Psoas muscle (tissue), 8 donors: ENCODE results near the gene GPR176. TPM values are rescaled to one million over a fixed set of nuclear protein-coding genes. Genes with fewer than 3 reads are reported as not detected.

Experiments used
- ATAC-seq, 4 donors: fragments of 200-7000 bp; cut with Tn5 transposase; one replicate each; pipeline ENCODE4 v1.9.1; 2020; ENCODE audit warnings: moderate library complexity in 3 of 4, mild to moderate bottlenecking in 2 of 4
- DNase-seq, 2 donors: peaks; one replicate each; pipeline ENCODE4 v3.0.0-alpha.2; 2020
- H3K27ac ChIP-seq: fragments of 200-600 bp; one replicate; pipeline ENCODE4 v1.8.0; 2022
- H3K27me3 ChIP-seq, 3 donors: fragments of 200-600 bp in 1 of 3; one replicate each; pipeline versions ENCODE4 v1.6.1 to v1.8.0; 2013 to 2022; ENCODE audit warnings: low read length in 2 of 3, mild to moderate bottlenecking in 2 of 3, moderate library complexity in 1 of 3; ENCODE audit not compliant: insufficient read depth in 3 of 3
- H3K36me3 ChIP-seq, 2 donors: fragments of 200-600 bp in 1 of 2; one replicate each; pipeline versions ENCODE4 v1.6.1 to v1.8.0; 2013 to 2022; ENCODE audit warnings: low read depth in 1 of 2, mild to moderate bottlenecking in 1 of 2, moderate library complexity in 1 of 2; ENCODE audit not compliant: insufficient read depth in 1 of 2
- H3K4me1 ChIP-seq: fragments of 200-600 bp; one replicate; pipeline ENCODE4 v1.8.0; 2022
- H3K4me3 ChIP-seq: fragments of 200-600 bp; one replicate; pipeline ENCODE4 v1.8.0; 2022; ENCODE audit warnings: mild to moderate bottlenecking
- H3K9me3 ChIP-seq: fragments of 200-600 bp; one replicate; pipeline ENCODE4 v1.8.0; 2022
- WGBS, 3 donors: extraction: QIAGEN DNeasy Blood & Tissue Kit; methylation state at CpG; one replicate each; pipeline versions ENCODE4 v1.1.6 to v1.1.7; 2013; 5-methylcytosine and 5-hydroxymethylcytosine counted together
- intact Hi-C, 2 donors: fragments of 100-400 bp; cut with DNase I; formaldehyde crosslinking; loops; one replicate each; pipeline versions ENCODE4 v1.11.0 to v1.14.2; 2022
- long read RNA-seq, 2 donors: library from polyadenylated mRNA; unstranded; transcript quantifications; one replicate each; pipeline ENCODE4 v2.0.0, GENCODE V29; 2021
- polyA plus RNA-seq, 3 donors: library from polyadenylated mRNA; stranded (reverse); fragments of 200-250 nt; gene quantifications; one replicate each; pipeline ENCODE4 v1.2.3, GENCODE V29; 2013
- total RNA-seq, 4 donors: library from RNA; stranded (reverse); fragmentation: NEBNext Ultra II Directional in 2 of 4; extraction: Animal tissue kit (Norgen Biotek cat#: 25700) in 2 of 4; gene quantifications; one replicate each; pipeline versions ENCODE4 v1.2.1 to v1.2.4, GENCODE V29; 2021 to 2023
- TF ChIP-seq, protein P1 (sequence below): fragments of 200-600 bp; IDR thresholded peaks from one replicate; pipeline ENCODE4 v1.8.0; 2022; ENCODE audit warnings: antibody characterized with exemption
- donor health status: healthy with polysubstance abuse.
- donor health status: DM: no; HTN: no; CAD: no; lungs with moderate emphysema.
- donor health status: Bipolar disorder and iron deficiency.
- donor health status: healthy.
- donor health status: DM: yes; HTN: yes; CAD: no.
- donor health status: DM: no; HTN: no; CAD: no.
- donor health status: DM: no; HTN: no; CAD: no.
- donor health status: DM: yes; HTN: yes; CAD: no.

GPR176 gene, protein sequence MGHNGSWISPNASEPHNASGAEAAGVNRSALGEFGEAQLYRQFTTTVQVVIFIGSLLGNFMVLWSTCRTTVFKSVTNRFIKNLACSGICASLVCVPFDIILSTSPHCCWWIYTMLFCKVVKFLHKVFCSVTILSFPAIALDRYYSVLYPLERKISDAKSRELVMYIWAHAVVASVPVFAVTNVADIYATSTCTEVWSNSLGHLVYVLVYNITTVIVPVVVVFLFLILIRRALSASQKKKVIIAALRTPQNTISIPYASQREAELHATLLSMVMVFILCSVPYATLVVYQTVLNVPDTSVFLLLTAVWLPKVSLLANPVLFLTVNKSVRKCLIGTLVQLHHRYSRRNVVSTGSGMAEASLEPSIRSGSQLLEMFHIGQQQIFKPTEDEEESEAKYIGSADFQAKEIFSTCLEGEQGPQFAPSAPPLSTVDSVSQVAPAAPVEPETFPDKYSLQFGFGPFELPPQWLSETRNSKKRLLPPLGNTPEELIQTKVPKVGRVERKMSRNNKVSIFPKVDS
- 1 to 10 TPM in 2 of 4 donors, under 1 TPM in 2; 0.36 to 1.3 (median 0.92) TPM for total RNA-seq
- polyA plus RNA-seq: under 1 TPM; 0.30 to 0.90 (median 0.64) TPM
- long read RNA-seq, donor 1, partial matches to known transcripts: 0 of 4 reads
- long read RNA-seq, donor 1, other reads (novel, unspliced or antisense): 3 of 4 reads
- long read RNA-seq, donor 2, partial matches to known transcripts: 0 of 3 reads
- long read RNA-seq, donor 2, other reads (novel, unspliced or antisense): 2 of 3 reads

DNA sequence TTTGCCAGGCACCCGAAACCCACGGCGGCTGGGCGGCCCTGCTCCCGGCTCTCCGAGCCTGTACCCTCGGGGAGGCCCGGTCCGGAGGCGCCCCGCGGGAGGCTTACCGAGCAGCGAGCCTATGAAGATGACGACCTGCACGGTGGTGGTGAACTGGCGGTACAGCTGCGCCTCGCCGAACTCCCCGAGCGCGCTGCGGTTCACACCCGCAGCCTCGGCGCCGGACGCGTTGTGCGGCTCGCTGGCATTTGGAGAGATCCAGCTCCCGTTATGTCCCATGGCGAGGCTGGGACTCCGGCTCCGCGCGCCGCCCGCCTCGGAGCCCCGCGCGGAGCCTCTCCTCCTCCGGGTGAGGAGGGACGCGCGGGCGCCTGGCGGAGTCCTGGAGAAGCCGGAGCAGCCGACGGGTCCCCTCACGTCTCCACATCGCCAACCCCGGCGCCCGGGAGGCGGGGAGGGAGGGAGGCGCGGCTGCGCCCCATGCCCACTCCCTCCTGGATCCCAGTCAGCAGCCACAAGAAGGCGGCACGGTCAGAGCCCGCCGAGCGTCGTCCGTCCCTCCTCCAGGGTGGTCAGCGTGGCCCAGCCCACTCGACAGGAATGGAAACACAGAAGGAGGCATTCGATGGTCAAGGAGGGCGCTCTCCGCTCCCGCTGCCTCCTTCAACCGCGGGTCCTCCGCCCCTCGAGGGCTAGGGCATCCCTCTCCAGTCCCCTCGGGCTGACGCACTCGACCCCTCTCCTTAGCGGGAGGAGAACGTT is at the start of gene GPR176:
Gene GPR176, minus strand, starts transcription at position 519 of the 762 bp plus-strand sequence. Its CDS starts 240 bp downstream, at position 279.
- no peaks in the 10 kb centered on the region for H3K4me1 ChIP-seq
- H3K4me3 ChIP-seq: peak within 1 kb of the TSS; percentile 76
- peak within 1 kb of the TSS; percentile 69 for H3K27ac ChIP-seq
- H3K9me3 ChIP-seq: no peaks in the 10 kb centered on the region
- intact Hi-C loops: loop anchor here in 1 of 2 donors (10.0 kb wide), 1 partner anchor 135 kb away; the partner anchor contains the start of gene FSIP1
- TF ChIP-seq, protein P1, sequence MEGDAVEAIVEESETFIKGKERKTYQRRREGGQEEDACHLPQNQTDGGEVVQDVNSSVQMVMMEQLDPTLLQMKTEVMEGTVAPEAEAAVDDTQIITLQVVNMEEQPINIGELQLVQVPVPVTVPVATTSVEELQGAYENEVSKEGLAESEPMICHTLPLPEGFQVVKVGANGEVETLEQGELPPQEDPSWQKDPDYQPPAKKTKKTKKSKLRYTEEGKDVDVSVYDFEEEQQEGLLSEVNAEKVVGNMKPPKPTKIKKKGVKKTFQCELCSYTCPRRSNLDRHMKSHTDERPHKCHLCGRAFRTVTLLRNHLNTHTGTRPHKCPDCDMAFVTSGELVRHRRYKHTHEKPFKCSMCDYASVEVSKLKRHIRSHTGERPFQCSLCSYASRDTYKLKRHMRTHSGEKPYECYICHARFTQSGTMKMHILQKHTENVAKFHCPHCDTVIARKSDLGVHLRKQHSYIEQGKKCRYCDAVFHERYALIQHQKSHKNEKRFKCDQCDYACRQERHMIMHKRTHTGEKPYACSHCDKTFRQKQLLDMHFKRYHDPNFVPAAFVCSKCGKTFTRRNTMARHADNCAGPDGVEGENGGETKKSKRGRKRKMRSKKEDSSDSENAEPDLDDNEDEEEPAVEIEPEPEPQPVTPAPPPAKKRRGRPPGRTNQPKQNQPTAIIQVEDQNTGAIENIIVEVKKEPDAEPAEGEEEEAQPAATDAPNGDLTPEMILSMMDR: no peak
- H3K27me3 ChIP-seq: peaks cover 0 to 38% (median 11%) of the 10 kb centered on the region in 3 donors
- 1% methylated on average over 52 to 84 of the region's 84 CpGs for WGBS, 3 donors
- H3K36me3 ChIP-seq: no peaks in the 10 kb centered on the region
- peak; percentile 36 to 58 (median 42) for ATAC-seq
- DNase-seq: peak; percentile 31 to 52

DNA sequence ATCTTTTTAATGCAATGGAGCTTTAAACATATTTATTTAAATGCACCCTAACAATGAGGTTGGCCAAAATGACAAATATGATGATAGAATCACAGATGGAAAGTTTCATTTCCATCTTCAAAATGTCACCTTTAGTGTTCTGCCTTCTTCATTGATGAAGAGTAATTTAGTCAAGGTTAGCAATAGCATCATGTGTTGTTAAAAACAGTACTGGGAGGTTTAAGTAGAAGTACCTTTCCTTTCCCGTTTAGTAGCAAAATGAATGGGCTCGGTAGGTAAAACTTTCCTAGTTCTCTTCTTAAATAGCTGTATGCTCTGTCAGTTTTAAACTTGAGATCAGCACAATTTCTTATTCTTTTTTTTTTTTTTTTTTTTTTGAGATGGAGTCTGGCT is 48.9 kb upstream of the GPR176 start:
- Histone ChIP-seq H3K9me3 (no peaks in the 10 kb centered on the region), H3K27ac (no peak overlapping the region), H3K36me3 (peaks cover 3 to 93% of the 10 kb centered on the region in 2 donors), H3K4me1 (no peaks in the 10 kb centered on the region), H3K4me3 (no peak overlapping the region), H3K27me3 (no peaks in the 10 kb centered on the region)
- no peak for DNase-seq
- no peak for ATAC-seq
- TF ChIP-seq, protein P1: no peak
- intact Hi-C loops: no loop called here
- WGBS, 3 donors: 96 to 100% (median 97%) methylated on average over 2 of the region's 2 CpGs

DNA sequence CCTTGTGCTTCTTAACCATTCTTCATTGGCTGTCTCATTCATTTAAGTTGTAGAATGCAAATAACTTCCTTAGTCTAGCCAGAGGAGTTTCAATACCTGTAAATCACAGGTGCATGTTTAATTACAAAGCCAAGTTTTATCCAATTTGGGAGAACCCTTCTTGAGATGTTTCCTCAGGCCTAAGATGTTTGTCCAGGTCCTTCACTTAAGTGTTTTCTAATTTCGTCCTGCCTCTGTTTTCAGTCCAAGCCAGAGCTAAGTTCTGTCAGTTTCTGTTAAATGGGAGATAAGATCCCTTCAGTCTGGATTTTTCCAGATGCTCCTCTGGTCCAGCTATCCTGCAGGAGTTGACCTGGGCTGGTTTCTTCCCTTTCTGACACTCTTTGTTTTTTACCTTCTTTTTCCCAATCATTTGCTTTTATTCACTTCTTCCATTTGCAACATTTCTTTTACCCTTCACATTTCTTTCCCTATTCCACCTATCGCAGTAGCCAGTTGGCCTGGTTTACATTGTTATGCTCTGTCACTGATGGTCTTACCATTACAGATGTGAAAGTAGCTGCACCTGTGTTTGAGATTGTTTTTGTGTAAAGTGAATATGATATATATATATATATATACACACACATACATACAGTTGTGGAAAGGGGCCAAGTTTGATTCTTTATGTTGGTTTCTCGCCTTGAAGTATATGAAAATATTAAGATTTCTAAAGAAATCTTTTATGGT is 48.4 kb upstream of the GPR176 start:
- no peaks in the 10 kb centered on the region for H3K27me3 ChIP-seq
- TF ChIP-seq, protein P1: no peak
- H3K27ac ChIP-seq: no peak overlapping the region
- H3K4me3 ChIP-seq: no peak overlapping the region
- ATAC-seq (no peak), DNase-seq (no peak)
- 92 to 96% (median 93%) methylated on average over 3 of the region's 3 CpGs for WGBS, 3 donors
- intact Hi-C loops: no loop called here
- H3K9me3 ChIP-seq: no peaks in the 10 kb centered on the region
- H3K36me3 ChIP-seq: peaks cover 3 to 93% of the 10 kb centered on the region in 2 donors
- H3K4me1 ChIP-seq: no peaks in the 10 kb centered on the region

DNA sequence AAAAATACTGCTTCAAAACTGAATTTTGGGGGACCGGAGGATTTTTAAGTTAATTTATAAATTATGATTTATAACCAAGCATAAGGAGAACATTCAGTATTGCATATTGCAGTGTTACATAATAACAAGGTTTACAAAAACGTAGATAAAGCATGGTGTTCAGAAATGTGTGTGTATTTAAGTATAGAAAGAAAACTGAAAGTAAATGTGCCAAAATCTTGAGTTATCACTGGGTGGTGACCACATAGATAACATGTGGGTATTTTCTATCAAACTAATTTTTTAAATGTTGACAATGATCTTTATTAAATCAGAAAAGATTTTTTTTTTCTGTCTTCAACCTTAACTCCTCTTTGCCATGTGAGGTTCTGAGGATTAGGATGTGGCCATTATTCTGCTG is 46.5 kb upstream of the GPR176 start:
- Histone ChIP-seq H3K4me1 (no peaks in the 10 kb centered on the region), H3K9me3 (no peaks in the 10 kb centered on the region), H3K27ac (no peak overlapping the region), H3K27me3 (no peaks in the 10 kb centered on the region), H3K36me3 (peaks cover 5 to 93% of the 10 kb centered on the region in 2 donors), H3K4me3 (no peak overlapping the region)
- ATAC-seq (no peak), DNase-seq (no peak)
- intact Hi-C loops: no loop called here
- WGBS, 3 donors: 80 to 93% (median 90%) methylated on average over 2 of the region's 2 CpGs
- TF ChIP-seq, protein P1: no peak
